IPS-NIHi7 (cell line): ENCODE results near the gene MAPK8IP3.
"Not testable (repeated sequence)": the region's sequence is repeated elsewhere in the genome, so short reads cannot be mapped to it uniquely, and the experiment has no call there.

Experiments used
- DNase-seq: peaks from one replicate; pipeline ENCODE4 v3.0.0; 2012; ENCODE audit warnings: mixed read lengths; ENCODE audit errors: extremely low spot score

The MAPK8IP3 gene

GRCh38 chr16:1710811-1711507 is 5.0 kb downstream of the MAPK8IP3 start:
- DNase-seq = no peak

DNA sequence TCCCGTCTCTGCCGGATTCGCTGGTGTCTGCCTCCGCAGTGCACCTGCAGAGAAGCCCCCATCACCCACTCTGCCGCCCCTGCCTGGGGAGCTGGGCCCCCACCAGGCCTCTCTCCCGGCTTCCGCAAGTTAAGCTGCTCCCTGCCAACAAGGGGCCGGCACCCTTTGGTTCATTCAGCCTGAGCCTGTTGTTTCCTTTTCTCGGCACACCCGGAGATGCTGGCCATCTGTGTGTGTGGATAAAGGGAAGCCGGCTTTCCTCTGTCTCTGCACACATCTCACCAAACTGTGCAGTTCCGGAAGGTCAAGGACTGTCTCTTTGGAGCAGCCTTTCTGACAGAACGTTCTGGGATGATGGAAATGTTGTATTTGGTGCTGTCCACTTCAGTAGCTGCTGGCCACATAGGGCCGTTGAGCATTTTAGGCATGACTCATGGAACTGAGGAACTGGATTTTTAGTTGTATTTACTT is 6.8 kb downstream of the MAPK8IP3 start:
- no peak for DNase-seq

GRCh38 chr16:1713331-1713730 is 7.3 kb downstream of the MAPK8IP3 start:
- no peak for DNase-seq

DNA sequence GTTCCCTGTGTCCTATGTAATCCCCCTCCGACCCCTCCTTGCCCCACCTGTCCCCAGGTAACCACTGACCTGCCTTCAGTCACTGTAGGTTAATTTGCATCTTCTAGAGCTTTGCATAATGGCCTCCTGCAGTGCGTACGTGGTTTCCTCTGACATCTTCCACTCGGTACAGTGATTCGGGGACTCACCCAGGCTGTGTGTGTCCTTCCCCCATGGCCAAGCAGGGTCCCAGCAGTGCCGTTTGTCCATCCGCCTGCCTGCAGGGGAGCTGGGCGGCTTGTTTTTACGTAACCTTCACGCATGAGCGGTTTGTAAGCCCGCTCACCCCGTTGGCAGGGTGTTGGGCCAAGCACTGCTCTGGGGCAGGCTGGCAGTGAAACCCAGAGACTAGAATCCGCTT is 7.9 kb downstream of the MAPK8IP3 start:
- DNase-seq = no peak

GRCh38 chr16:1715220-1715619 is 9.2 kb downstream of the MAPK8IP3 start:
- no peak for DNase-seq

DNA sequence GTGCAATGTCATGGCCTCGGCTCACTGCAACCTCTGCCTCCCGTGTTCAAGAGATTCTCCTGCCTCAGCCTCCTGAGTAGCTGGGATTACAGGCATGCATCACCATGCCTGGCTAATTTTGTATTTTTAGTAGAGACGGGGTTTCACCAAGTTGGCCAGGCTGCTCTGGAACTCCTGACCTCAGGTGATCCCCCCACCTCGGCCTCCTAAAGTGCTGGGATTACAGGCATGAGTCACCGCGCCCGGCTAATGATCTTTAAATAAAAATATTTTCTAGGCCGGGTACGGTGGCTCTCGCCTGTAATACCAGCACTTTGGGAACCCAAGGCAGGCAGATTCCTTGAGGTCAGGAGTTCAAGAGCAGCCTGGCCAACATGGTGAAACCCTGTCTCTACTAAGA is 12.2 kb downstream of the MAPK8IP3 start:
- not testable (repeated sequence) for DNase-seq

DNA sequence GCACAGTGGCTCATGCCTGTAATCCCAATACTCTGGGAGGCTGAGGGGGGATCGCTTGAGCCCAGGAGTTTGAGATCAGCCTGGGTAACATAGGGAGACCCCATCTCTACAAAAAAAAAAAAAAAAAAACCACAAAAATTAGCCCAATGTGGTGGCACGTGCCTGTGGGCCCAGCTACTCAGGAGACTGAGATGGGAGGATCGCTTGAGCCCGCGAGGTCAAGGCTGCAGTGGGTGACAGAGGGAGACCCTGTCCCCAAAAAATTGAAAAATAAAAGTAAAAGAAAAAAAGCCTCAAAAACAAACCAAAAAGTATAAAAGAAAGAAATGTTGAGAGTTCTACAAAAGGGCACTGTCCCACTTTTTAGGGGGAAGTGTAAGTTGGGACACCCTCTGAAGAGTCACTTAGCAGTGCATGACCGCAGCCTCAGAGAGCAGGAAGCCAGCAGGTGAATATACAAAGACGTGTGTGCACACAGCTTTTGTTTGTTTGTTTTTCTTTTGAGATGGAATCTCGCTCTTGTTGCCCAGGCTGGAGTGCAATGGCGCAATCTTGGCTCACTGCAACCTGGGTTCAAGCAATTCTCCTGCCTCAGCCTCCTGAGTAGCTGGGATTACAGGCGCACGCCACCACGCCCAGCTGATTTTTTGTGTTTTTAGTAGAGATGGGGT is 13.7 kb downstream of the MAPK8IP3 start:
- not testable (repeated sequence) for DNase-seq

- no peak for DNase-seq
Observed at GRCh38 chr16:1721372-1721771, 15.4 kb downstream of the MAPK8IP3 start.

GRCh38 chr16:1723450-1724147 is 17.6 kb downstream of the MAPK8IP3 start:
- DNase-seq = peak; percentile 78

DNA sequence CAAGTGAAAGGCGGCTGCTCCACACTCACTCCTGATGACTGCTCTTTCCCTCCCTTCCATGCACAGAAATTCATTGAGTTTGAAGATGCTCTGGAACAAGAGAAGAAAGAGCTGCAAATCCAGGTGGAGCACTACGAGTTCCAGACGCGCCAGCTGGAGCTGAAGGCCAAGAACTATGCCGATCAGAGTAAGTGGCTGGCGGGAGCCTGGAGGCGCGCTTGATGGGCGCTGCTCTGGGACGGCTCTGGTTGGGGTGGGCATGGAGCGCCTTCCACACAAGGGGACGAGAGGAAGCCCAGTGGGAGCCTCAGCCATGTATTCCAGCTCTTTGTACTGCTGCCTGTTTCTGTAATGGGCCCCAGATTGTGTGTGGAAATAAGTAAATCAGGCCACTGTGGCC is 18.5 kb downstream of the MAPK8IP3 start:
- DNase-seq = no peak

GRCh38 chr16:1726661-1727502 is 20.9 kb downstream of the MAPK8IP3 start:
- DNase-seq = no peak

- DNase-seq = no peak
Observed at GRCh38 chr16:1727651-1728624, 21.9 kb downstream of the MAPK8IP3 start.

DNA sequence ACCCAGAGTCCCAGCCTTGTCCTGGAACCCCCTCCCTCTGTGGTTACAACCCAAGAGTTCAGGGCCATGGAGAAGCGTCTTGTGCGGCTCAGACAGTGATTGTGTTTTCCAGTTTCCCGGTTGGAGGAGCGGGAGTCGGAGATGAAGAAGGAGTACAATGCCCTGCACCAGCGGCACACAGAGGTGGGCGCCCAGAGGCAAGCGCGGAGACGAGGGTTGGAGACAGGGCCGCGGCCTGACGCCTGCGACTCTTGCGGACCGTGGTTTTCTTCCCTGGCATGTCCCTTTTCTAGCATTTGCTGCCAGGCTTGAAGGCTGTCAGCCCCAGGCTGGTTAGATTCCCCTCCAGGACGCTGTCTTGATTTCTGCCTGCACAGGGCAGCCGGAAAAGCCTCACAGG is 23.0 kb downstream of the MAPK8IP3 start:
- DNase-seq = no peak

- no peak for DNase-seq
Observed at GRCh38 chr16:1729445-1729844, 23.4 kb downstream of the MAPK8IP3 start.

- DNase-seq = no peak
Observed at GRCh38 chr16:1731073-1731472, 25.1 kb downstream of the MAPK8IP3 start.

DNA sequence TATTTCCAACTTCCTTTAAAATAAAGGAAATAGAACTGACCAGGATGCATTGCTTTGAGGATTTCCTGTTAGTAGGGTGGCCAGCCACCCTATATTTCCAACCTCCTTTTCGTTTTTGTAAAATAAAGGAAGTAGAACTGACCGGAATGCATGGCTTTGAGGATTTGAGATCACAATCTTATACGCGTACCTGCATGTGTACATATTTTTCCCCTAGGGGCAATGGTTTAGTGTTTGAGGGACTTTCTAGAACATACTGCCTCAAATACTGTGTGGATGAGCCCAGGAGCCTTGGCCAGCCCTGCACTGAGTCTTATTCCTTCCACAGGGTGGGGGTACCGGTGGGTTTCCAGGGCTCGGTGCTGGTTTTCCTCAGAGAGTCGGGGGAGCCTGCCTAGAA is 25.6 kb downstream of the MAPK8IP3 start:
- no peak for DNase-seq

GRCh38 chr16:1732071-1732470 is 26.1 kb downstream of the MAPK8IP3 start:
- DNase-seq = no peak

- not testable (repeated sequence) for DNase-seq
Observed at GRCh38 chr16:1732551-1732987, 26.6 kb downstream of the MAPK8IP3 start.

DNA sequence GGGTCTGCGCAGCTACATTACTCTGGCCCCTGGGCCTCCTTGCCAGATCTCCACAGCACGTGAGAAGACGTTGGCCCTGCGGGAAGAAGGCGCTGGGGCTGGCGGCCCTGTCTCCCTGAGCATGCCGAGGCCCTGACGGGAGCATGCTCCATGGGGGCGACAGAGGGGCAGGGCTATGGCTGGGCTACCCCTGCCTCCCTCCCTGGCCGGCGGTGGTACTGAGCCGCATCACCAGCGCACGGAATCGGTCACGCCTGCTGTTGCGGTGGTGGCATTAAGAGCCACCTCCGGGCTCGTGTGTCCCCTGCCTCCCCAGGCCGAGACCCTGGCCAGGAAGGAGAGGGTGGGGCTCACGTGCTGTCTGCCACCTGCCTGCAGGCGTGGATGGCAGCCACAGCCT is 28.1 kb downstream of the MAPK8IP3 start:
- DNase-seq = no peak

- no peak for DNase-seq
Observed at GRCh38 chr16:1734816-1735215, 28.8 kb downstream of the MAPK8IP3 start.

DNA sequence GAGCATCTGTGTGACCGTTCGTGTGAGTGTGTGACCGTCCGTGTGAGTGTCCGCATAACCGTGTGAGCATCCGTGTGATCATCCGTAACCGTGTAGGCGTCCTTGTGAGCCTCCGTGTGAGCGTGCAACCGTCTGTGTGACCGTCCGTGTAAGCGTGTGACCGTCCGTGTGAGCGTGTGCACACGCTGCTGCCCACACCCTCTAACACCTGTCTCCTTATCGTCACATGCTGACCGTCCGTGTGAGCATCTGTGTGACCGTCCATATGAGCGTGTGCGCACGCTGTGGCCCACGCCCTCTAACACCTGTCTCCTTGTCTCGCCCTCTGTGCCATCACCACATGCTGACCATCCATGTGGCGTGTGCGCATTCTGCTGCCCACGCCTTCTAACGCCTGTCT is 34.2 kb downstream of the MAPK8IP3 start:
- no peak for DNase-seq
